ENCODE results near the gene UBXN2A.
A peak's percentile ranks its signal among the peaks of the same experiment; 100 is the strongest.

Gene UBXN2A

DNA sequence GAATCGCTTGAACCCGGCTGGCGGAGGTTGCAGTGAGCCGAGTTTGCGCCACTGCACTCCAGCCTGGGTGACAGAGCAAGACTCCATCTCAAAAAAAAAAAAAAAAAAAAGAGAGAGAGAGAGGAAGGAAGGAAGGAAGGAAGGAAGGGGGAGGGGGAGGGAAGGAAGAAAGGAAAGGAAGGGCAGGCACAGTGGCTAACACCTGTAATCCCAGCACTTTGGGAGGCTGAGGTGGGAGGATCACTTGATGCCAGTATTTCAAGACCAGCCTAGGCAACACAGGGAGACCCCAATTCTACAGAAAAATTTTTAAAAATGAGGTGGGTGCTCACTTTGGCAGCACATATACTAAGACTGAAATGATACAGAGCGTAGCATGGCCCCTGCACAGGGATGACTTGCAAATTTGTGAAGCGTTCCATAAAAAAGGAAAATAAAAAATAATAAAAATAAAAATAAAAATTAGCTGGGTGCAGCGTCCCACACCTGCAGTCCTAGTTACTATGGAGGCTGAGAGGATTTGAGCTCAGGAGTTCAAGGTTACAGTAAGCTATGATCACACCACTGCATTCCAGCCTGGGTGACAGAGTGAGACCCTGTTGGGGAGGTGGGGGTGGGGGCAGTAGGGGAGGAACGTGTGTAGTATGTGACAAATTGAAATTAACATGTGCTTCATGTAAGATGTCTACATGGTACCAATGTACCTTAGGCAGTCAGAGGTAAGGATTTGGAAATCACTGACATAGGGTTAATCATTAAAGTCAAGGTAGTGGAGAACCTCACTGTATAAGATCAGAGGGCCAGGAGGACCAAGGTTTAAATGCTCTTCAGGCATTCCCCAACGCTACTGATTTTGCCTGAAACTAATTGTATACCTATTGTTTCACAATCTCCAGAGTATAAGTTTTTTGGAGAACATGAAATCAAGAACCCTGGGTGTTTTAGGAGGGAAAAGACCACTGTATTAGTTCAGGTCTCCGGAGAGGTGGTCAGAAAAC is 105.5 kb downstream of the UBXN2A start:
- H3K4me1 Mint-ChIP-seq = peaks cover 31% of the 10 kb centered on the region

DNA sequence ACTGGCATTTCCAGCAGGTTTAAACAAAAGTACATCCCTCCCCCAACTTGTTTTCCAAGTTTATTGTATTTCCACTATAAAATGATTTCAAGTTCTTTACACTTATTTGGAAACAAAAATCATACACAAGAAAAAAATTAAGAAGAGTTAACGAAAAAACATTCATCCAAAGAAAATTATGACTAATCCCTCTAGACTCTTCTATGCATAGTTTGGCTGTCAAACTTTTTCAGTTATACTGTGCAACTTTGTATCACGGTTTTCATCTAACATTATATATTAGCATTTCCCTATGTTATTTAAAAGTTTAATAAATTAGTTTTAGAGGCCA is 106.3 kb downstream of the UBXN2A start:
- no peak for DNase-seq
- no peaks in the 10 kb centered on the region for H3K9me3 Mint-ChIP-seq
- peaks cover 31% of the 10 kb centered on the region for H3K4me1 Mint-ChIP-seq
- no peaks in the 10 kb centered on the region for H3K27me3 Mint-ChIP-seq
- H3K27ac Mint-ChIP-seq = no peak overlapping the region
- peak overlapping the region; percentile 96 to 99 for H3K4me3 Mint-ChIP-seq
- no peak for ATAC-seq

More for the DNA sequence above, 105.5 kb downstream of the UBXN2A start:
- no peaks in the 10 kb centered on the region for H3K9me3 Mint-ChIP-seq
- no peaks in the 10 kb centered on the region for H3K27me3 Mint-ChIP-seq
- H3K27ac Mint-ChIP-seq = no peak overlapping the region
- ATAC-seq (no peak), DNase-seq (no peak)
- peak overlapping the region; percentile 96 to 99 for H3K4me3 Mint-ChIP-seq

DNA sequence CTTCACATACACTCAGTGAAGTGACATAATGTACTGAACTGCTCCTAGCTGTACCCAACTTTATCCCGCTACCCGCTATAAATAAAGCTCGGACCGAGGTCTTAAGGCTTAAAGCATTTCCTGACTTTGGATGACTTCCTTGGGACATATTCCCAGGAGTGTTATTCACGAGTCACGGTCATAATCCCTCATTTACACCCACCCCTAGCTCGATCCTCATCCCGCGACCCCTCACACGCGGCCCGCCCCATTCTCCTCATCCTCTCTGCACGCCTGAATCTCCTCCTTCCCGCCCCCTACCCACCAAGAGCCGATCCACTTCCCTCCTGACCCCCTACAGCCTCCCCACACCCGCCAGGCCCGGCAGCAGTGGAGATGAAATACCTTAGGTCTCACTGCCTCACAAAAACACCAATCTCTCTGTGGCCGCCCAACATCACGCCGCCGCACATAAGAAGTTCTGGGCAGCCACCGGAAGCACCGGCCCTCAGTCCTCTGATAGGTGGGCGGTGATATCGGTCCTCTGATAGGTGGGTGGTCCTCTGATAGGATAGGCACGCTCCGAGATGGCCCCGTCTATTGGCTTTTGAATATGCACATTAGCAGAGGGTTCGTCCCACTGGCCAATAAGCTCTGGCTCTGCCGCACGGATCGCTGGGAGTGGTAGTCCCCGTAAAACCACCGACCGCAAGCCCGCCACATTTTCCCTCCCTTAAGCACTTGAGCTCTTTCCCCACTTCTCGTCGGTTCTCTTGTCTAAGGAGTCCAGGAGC is 106.9 kb downstream of the UBXN2A start, which contains the start of gene WDCP:
Gene WDCP (minus strand): TSS at position 462 of the 773 bp plus-strand sequence. CDS start 7,897 bp downstream, outside the sequence.
- peaks cover 31% of the 10 kb centered on the region for H3K4me1 Mint-ChIP-seq
- H3K27ac Mint-ChIP-seq = peak within 1 kb of the TSS; percentile 94 to 99
- peak; percentile 88 to 95 for DNase-seq
- H3K27me3 Mint-ChIP-seq = no peaks in the 10 kb centered on the region
- peak; percentile 99 for ATAC-seq
- H3K4me3 Mint-ChIP-seq = peak within 1 kb of the TSS; percentile 96 to 99
- H3K9me3 Mint-ChIP-seq = no peaks in the 10 kb centered on the region

- ATAC-seq (no peak), DNase-seq (no peak)
- no peaks in the 10 kb centered on the region for H3K9me3 Mint-ChIP-seq
- H3K4me1 Mint-ChIP-seq = peaks cover 31% of the 10 kb centered on the region
- H3K4me3 Mint-ChIP-seq = peak overlapping the region; percentile 96 to 99
- H3K27me3 Mint-ChIP-seq = no peaks in the 10 kb centered on the region
- H3K27ac Mint-ChIP-seq = peak overlapping the region in 1 of 2 donors; percentile 99
Measured at GRCh38 chr2:24047703-24048033, 107.4 kb downstream of the UBXN2A start.

DNA sequence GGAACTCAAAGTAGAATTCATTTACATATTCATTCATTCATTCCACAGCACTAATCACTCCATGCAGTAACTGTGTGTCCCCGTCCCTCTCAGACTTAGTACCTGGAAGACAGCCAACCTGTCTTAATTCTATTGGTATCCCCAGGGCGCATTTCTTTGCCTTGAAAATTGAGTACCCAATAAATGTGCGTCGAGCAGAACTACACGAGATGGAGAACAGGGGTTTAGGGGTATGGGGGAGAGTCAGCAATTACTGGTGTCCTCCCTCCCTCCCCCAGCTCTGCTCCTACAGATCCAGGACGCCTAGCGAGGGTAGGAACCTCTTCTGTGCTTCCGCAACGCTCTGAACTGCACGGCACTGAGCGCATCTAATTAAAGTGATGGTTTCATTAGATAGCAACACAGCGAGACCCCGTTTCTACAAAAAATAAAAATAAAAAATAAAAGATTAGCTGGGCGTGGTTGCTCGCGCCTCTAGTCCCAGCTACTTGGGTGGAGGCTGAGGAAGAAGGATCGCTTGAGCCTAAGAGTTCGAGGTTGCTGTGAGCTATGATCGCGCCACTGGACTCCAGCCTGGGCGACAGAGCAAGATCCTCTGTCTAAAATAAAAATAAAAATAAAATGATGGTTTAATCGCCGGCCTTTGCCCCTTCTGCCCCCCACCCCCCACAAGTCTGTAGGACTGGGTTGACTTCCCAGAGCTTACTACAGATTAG is 108.7 kb downstream of the UBXN2A start:
- no peak overlapping the region for H3K27ac Mint-ChIP-seq
- H3K9me3 Mint-ChIP-seq = no peaks in the 10 kb centered on the region
- ATAC-seq (no peak), DNase-seq (peak in 1 of 2 donors; percentile 10)
- no peak overlapping the region for H3K4me3 Mint-ChIP-seq
- H3K27me3 Mint-ChIP-seq = peaks cover 4% of the 10 kb centered on the region
- peaks cover 31% of the 10 kb centered on the region for H3K4me1 Mint-ChIP-seq

DNA sequence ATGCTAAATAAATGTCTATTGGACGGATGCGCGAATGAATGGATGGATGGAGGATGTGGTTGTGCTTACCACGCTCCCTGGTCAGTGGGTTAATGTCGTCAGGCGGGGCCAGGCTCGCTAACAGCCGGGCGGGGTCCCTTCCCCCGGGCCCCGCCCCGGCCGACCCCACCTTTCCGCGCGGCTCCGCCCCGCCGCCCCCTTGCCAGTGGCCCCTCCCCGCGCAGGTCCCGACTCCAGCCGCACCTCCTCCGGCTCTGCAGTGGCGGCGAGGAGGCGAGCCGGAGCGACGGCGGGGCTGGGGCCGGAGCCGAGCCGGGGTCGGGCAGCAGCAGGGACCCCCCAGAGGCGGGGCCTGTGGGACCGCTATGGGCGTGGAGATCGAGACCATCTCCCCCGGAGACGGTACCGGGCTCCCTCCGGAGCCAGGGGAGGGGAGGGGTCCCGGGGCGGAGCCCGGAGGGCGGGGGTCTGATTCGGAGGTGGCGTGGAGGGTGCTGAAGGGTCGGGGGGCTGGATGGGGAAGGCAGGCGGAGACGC is 109.3 kb downstream of the UBXN2A start, which contains the start of gene FKBP1B:
Gene FKBP1B (plus strand): TSS at position 257 of the 537 bp plus-strand sequence. CDS start 109 bp downstream, at position 366.
- Mint-ChIP-seq H3K4me3 (no peak within 1 kb of the TSS), H3K27me3 (peaks cover 10% of the 10 kb centered on the region), H3K4me1 (peaks cover 31% of the 10 kb centered on the region), H3K9me3 (no peaks in the 10 kb centered on the region), H3K27ac (no peak within 1 kb of the TSS)
- ATAC-seq (peak; percentile 24), DNase-seq (peak; percentile 54 to 56)

DNA sequence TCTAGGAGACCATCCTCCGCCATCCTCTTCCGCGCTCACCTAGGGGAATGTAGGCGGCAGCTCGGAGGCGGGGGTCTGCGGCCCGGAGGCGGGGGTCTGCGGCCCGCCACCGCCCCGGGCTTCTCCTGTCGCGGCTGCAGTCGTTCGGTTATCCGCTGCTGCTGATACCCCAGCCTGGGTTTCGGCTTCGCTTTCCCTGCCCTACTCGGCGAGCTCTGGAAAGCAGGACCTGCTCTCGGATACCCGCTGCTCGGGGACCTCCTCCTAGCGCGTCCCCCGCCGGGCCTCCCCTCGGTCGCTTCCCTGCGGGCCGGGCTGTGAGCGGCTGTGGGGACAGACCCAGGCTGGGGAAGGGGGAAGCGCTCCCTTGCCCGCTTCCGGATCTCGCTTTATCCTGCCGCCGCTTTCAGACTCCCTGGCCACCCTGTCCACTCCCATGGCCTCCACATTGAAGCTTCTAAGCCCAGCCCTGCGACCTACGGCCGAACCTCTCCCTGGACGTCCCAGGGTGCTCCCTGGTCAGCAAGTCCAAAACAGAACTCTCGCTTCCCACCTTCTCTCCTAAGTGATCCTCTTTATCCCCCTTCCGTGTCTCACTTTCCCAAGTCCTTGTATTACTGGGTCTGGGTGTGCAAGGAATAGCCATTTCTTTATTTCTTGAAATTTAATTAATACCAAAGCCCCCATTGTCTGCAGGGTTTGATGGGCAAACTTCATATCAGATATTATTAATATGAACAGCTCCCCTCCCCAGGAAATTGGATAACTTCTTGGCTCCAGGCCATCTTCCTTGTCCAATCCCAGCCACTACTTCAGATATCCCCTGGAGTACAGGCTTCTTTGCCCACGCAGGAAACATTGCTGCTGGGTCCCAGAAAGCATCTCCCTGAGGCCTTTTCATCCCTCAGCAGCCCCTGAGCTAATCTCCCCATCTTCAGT is 110.0 kb downstream of the UBXN2A start:
- Mint-ChIP-seq H3K4me3 (no peak overlapping the region), H3K9me3 (no peaks in the 10 kb centered on the region), H3K27ac (no peak overlapping the region), H3K27me3 (peaks cover 12% of the 10 kb centered on the region), H3K4me1 (peaks cover 24% of the 10 kb centered on the region)
- ATAC-seq = no peak
- peak in 1 of 2 donors; percentile 14 for DNase-seq

- peaks cover 12% of the 10 kb centered on the region for H3K27me3 Mint-ChIP-seq
- DNase-seq (no peak), ATAC-seq (no peak)
- no peaks in the 10 kb centered on the region for H3K9me3 Mint-ChIP-seq
- H3K27ac Mint-ChIP-seq = no peak overlapping the region
- H3K4me3 Mint-ChIP-seq = no peak overlapping the region
- peaks cover 11% of the 10 kb centered on the region for H3K4me1 Mint-ChIP-seq
Measured at GRCh38 chr2:24051833-24052232, 111.6 kb downstream of the UBXN2A start.

- H3K4me3 Mint-ChIP-seq = no peak overlapping the region
- DNase-seq = no peak
- H3K27ac Mint-ChIP-seq = no peak overlapping the region
- no peaks in the 10 kb centered on the region for H3K9me3 Mint-ChIP-seq
- no peak for ATAC-seq
- peaks cover 12% of the 10 kb centered on the region for H3K27me3 Mint-ChIP-seq
- peaks cover under 1% of the 10 kb centered on the region for H3K4me1 Mint-ChIP-seq
Measured at GRCh38 chr2:24052951-24053350, 112.7 kb downstream of the UBXN2A start.

Data from stimulated activated naive CD8-positive, alpha-beta T cell treated with anti-CD3 and anti-CD28 coated beads, Interleukin-15, amount 100 ng/mL, for 72 hours (primary cell).